Psoas muscle (tissue), 8 donors: ENCODE data around the gene HTR2A. TPM values are rescaled to one million over a fixed set of nuclear protein-coding genes. Genes with fewer than 3 reads are reported as not detected.
"Not testable (repeated sequence)": the region's sequence is repeated elsewhere in the genome, so short reads cannot be mapped to it uniquely, and the experiment has no call there.

Source experiments
- ATAC-seq, 4 donors: fragments of 200-7000 bp; cut with Tn5 transposase; one replicate each; pipeline ENCODE4 v1.9.1; 2020; ENCODE audit warnings: moderate library complexity in 3 of 4, mild to moderate bottlenecking in 2 of 4
- DNase-seq, 2 donors: peaks; one replicate each; pipeline ENCODE4 v3.0.0-alpha.2; 2020
- H3K27ac ChIP-seq: fragments of 200-600 bp; one replicate; pipeline ENCODE4 v1.8.0; 2022
- H3K27me3 ChIP-seq, 3 donors: fragments of 200-600 bp in 1 of 3; one replicate each; pipeline versions ENCODE4 v1.6.1 to v1.8.0; 2013 to 2022; ENCODE audit warnings: low read length in 2 of 3, mild to moderate bottlenecking in 2 of 3, moderate library complexity in 1 of 3; ENCODE audit not compliant: insufficient read depth in 3 of 3
- H3K36me3 ChIP-seq, 2 donors: fragments of 200-600 bp in 1 of 2; one replicate each; pipeline versions ENCODE4 v1.6.1 to v1.8.0; 2013 to 2022; ENCODE audit warnings: low read depth in 1 of 2, mild to moderate bottlenecking in 1 of 2, moderate library complexity in 1 of 2; ENCODE audit not compliant: insufficient read depth in 1 of 2
- H3K4me1 ChIP-seq: fragments of 200-600 bp; one replicate; pipeline ENCODE4 v1.8.0; 2022
- H3K4me3 ChIP-seq: fragments of 200-600 bp; one replicate; pipeline ENCODE4 v1.8.0; 2022; ENCODE audit warnings: mild to moderate bottlenecking
- H3K9me3 ChIP-seq: fragments of 200-600 bp; one replicate; pipeline ENCODE4 v1.8.0; 2022
- CTCF ChIP-seq: fragments of 200-600 bp; IDR thresholded peaks from one replicate; pipeline ENCODE4 v1.8.0; 2022; ENCODE audit warnings: antibody characterized with exemption
- WGBS, 3 donors: extraction: QIAGEN DNeasy Blood & Tissue Kit; methylation state at CpG; one replicate each; pipeline versions ENCODE4 v1.1.6 to v1.1.7; 2013; 5-methylcytosine and 5-hydroxymethylcytosine counted together
- intact Hi-C, 2 donors: fragments of 100-400 bp; cut with DNase I; formaldehyde crosslinking; loops; one replicate each; pipeline versions ENCODE4 v1.11.0 to v1.14.2; 2022
- polyA plus RNA-seq, 3 donors: library from polyadenylated mRNA; stranded (reverse); fragments of 200-250 nt; gene quantifications; one replicate each; pipeline ENCODE4 v1.2.3, GENCODE V29; 2013
- total RNA-seq, 4 donors: library from RNA; stranded (reverse); fragmentation: NEBNext Ultra II Directional in 2 of 4; extraction: Animal tissue kit (Norgen Biotek cat#: 25700) in 2 of 4; gene quantifications; one replicate each; pipeline versions ENCODE4 v1.2.1 to v1.2.4, GENCODE V29; 2021 to 2023
- donor health status: healthy with polysubstance abuse.
- donor health status: DM: no; HTN: no; CAD: no; lungs with moderate emphysema.
- donor health status: Bipolar disorder and iron deficiency.
- donor health status: healthy.
- donor health status: DM: yes; HTN: yes; CAD: no.
- donor health status: DM: no; HTN: no; CAD: no.
- donor health status: DM: no; HTN: no; CAD: no.
- donor health status: DM: yes; HTN: yes; CAD: no.

The HTR2A gene
- total and polyA plus RNA-seq, 7 donors = 0.04 to 0.08 (median 0.04) TPM; not detected in 4

- Histone ChIP-seq H3K36me3 (no peaks in the 10 kb centered on the region), H3K4me3 (no peak overlapping the region), H3K4me1 (no peaks in the 10 kb centered on the region), H3K27me3 (peaks cover 0 to 8% (median 0%) of the 10 kb centered on the region in 3 donors), H3K9me3 (peaks cover 6% of the 10 kb centered on the region), H3K27ac (no peak overlapping the region)
- ATAC-seq (no peak), DNase-seq (no peak)
- WGBS, 3 donors = 65 to 68% (median 67%) methylated on average over 1 of the region's 1 CpG
- TF ChIP-seq CTCF = no peak
- intact Hi-C loops = no loop called here
Measured at GRCh38 chr13:46817095-46817494, 79.8 kb downstream of the HTR2A start.

GRCh38 chr13:46816371-46816770, 80.5 kb downstream of the HTR2A start:
- DNase-seq = no peak
- no peaks in the 10 kb centered on the region for H3K36me3 ChIP-seq
- peaks cover 0 to 8% (median 0%) of the 10 kb centered on the region in 3 donors for H3K27me3 ChIP-seq
- no peak for ATAC-seq
- 82 to 94% (median 85%) methylated on average over 1 of the region's 1 CpG for WGBS, 3 donors
- H3K4me3 ChIP-seq = no peak overlapping the region
- H3K27ac ChIP-seq = no peak overlapping the region
- peaks cover 11% of the 10 kb centered on the region for H3K9me3 ChIP-seq
- no peaks in the 10 kb centered on the region for H3K4me1 ChIP-seq
- TF ChIP-seq CTCF = no peak
- intact Hi-C loops = no loop called here

- Histone ChIP-seq H3K4me3 (no peak overlapping the region), H3K9me3 (peaks cover 11% of the 10 kb centered on the region), H3K27ac (no peak overlapping the region), H3K4me1 (no peaks in the 10 kb centered on the region), H3K36me3 (no peaks in the 10 kb centered on the region), H3K27me3 (no peaks in the 10 kb centered on the region)
- no peak for TF ChIP-seq CTCF
- ATAC-seq (no peak), DNase-seq (no peak)
- intact Hi-C loops = no loop called here
Measured at GRCh38 chr13:46812301-46812797, 84.5 kb downstream of the HTR2A start.

- ATAC-seq = no peak
Measured at GRCh38 chr13:46810440-46810839, 86.4 kb downstream of the HTR2A start.

GRCh38 chr13:46804921-46805320, 91.9 kb downstream of the HTR2A start:
- DNase-seq, H3K4me3 ChIP-seq, H3K36me3 ChIP-seq, H3K4me1 ChIP-seq, H3K9me3 ChIP-seq, H3K27ac ChIP-seq, intact Hi-C loops, H3K27me3 ChIP-seq, ATAC-seq: not testable (repeated sequence)
- WGBS, 3 donors = 52 to 71% (median 60%) methylated on average over 1 of the region's 1 CpG

More at GRCh38 chr13:46810440-46810839, 86.4 kb downstream of the HTR2A start:
- Histone ChIP-seq H3K36me3 (no peaks in the 10 kb centered on the region), H3K4me1 (no peaks in the 10 kb centered on the region), H3K9me3 (peaks cover 11% of the 10 kb centered on the region), H3K27ac (no peak overlapping the region), H3K27me3 (no peaks in the 10 kb centered on the region), H3K4me3 (no peak overlapping the region)
- no peak for DNase-seq
- no peak for TF ChIP-seq CTCF
- WGBS, 3 donors = 78 to 89% (median 86%) methylated on average over 5 of the region's 5 CpGs
- intact Hi-C loops = no loop called here
